KBM-7 (cell line): ENCODE data around the gene SHLD1.
"Not testable (repeated sequence)": the region's sequence is repeated elsewhere in the genome, so short reads cannot be mapped to it uniquely, and the experiment has no call there.

ENCODE experiments used
- DNase-seq: peaks from one replicate; pipeline ENCODE4 v3.0.0-alpha.2; 2015
- in situ Hi-C: fragments of 300-500 bp; cut with MboI; formaldehyde crosslinking; loops from 2 replicates; pipeline ENCODE4 v1.14.3; 2020; ENCODE audit warnings: low sequenced_read_pairs, low pct_unique_long_range_greater_than_20kb, mixed read lengths

The SHLD1 gene

GRCh38 chr20:5749952-5750779 is at the start of gene SHLD1:
Gene SHLD1 (plus strand): TSS chr20:5750401. CDS start chr20:5772866, 22,465 bp downstream.
- DNase-seq = peak; percentile 86
- in situ Hi-C loops = no loop called here

- DNase-seq, in situ Hi-C loops: not testable (repeated sequence)
Observed at GRCh38 chr20:5702339-5702738, 47.9 kb upstream of the SHLD1 start.

GRCh38 chr20:5703681-5704101 is 46.5 kb upstream of the SHLD1 start:
- no peak for DNase-seq
- in situ Hi-C loops = no loop called here

- no peak for DNase-seq
- in situ Hi-C loops = no loop called here
Observed at GRCh38 chr20:5705827-5706226, 44.4 kb upstream of the SHLD1 start.

- no peak for DNase-seq
- in situ Hi-C loops = no loop called here
Observed at GRCh38 chr20:5706797-5707196, 43.4 kb upstream of the SHLD1 start.

GRCh38 chr20:5710551-5710950 is 39.6 kb upstream of the SHLD1 start:
- DNase-seq = no peak
- in situ Hi-C loops = no loop called here

- DNase-seq = peak; percentile 61
- in situ Hi-C loops = no loop called here
Observed at GRCh38 chr20:5714261-5715041, 35.8 kb upstream of the SHLD1 start.

- in situ Hi-C loops = no loop called here
- DNase-seq = no peak
Observed at GRCh38 chr20:5715071-5715841, 34.9 kb upstream of the SHLD1 start.

GRCh38 chr20:5716953-5717352 is 33.2 kb upstream of the SHLD1 start:
- no peak for DNase-seq

GRCh38 chr20:5718896-5719595 is 31.2 kb upstream of the SHLD1 start:
- no peak for DNase-seq

More at GRCh38 chr20:5716953-5717352, 33.2 kb upstream of the SHLD1 start:
- in situ Hi-C loops = no loop called here

GRCh38 chr20:5719861-5720403 is 30.3 kb upstream of the SHLD1 start:
- no peak for DNase-seq
- in situ Hi-C loops = no loop called here

More at GRCh38 chr20:5718896-5719595, 31.2 kb upstream of the SHLD1 start:
- in situ Hi-C loops = no loop called here

GRCh38 chr20:5720696-5721095 is 29.5 kb upstream of the SHLD1 start:
- in situ Hi-C loops = no loop called here

GRCh38 chr20:5721356-5721755 is 28.8 kb upstream of the SHLD1 start:
- in situ Hi-C loops, DNase-seq: not testable (repeated sequence)

More at GRCh38 chr20:5720696-5721095, 29.5 kb upstream of the SHLD1 start:
- DNase-seq = no peak

GRCh38 chr20:5722927-5723326 is 27.3 kb upstream of the SHLD1 start:
- DNase-seq = no peak
- in situ Hi-C loops = no loop called here

GRCh38 chr20:5725183-5725463 is 25.1 kb upstream of the SHLD1 start:
- in situ Hi-C loops, DNase-seq: not testable (repeated sequence)

- in situ Hi-C loops = no loop called here
- no peak for DNase-seq
Observed at GRCh38 chr20:5727018-5727515, 23.1 kb upstream of the SHLD1 start.

- in situ Hi-C loops = no loop called here
- DNase-seq = no peak
Observed at GRCh38 chr20:5729348-5729747, 20.9 kb upstream of the SHLD1 start.

GRCh38 chr20:5730131-5730530 is 20.1 kb upstream of the SHLD1 start:
- in situ Hi-C loops = no loop called here
- no peak for DNase-seq
